ENCODE results near the gene COX20. TPM values are rescaled to one million over a fixed set of nuclear protein-coding genes. Genes with fewer than 3 reads are reported as not detected.

Gene COX20
- total and polyA plus RNA-seq, 2 of the 8 experiments (the other 6 are each of a cell fraction or from before 2014, with no cell fraction given): 17.5 to 28.8 TPM

- TF ChIP-seq RAD21 (IDR thresholded peaks at IDR 0.05 in 1 of 2, conservative IDR thresholded peaks at IDR 0.05 in 1 of 2; ENCODE audit: low read depth in 2 of 2, low read length in 2 of 2): no peak
- no peak for TF ChIP-seq SP2 (IDR thresholded peaks at IDR 0.05; ENCODE audit: low read length)
- TF ChIP-seq NRF1 (IDR thresholded peaks at IDR 0.05; ENCODE audit: low read depth, low read length): no peak
- no peak for TF ChIP-seq CTBP2 (IDR thresholded peaks at IDR 0.05; ENCODE audit: borderline replicate concordance, insufficient read depth, insufficient read length, low read length)
- TF ChIP-seq BACH1 (IDR thresholded peaks at IDR 0.05; ENCODE audit: low read length): no peak
Observed at GRCh38 chr1:244858357-244858756, 22.9 kb downstream of the COX20 start (continued).

Data from H1 (cell line).